IMR-90 (cell line): ENCODE data around the gene KATNB1. TPM values are rescaled to one million over a fixed set of nuclear protein-coding genes. Genes with fewer than 3 reads are reported as not detected.

ENCODE experiments used
- ATAC-seq: fragments of 200-7000 bp; cut with Tn5 transposase; 2 replicates; pipeline ENCODE4 v1.9.1; 2020; ENCODE audit warnings: low read depth, mild to moderate bottlenecking, moderate library complexity
- BruUV-seq: library from RNA; stranded (reverse); fragments of 400-500 nt; replicated peaks from 2 replicates; lab custom pipeline; 2021; lab: Mats Ljungman, UMichigan
- CTCF ChIA-PET: fragments of 300-600 bp; formaldehyde crosslinking; extraction: SDS; loops from one replicate; lab custom pipeline; 2021; ENCODE audit warnings: antibody characterized with exemption; lab: Yijun Ruan, JAX
- POLR2A ChIA-PET: fragments of 300-600 bp; sonication (Branson Sonifier 250); formaldehyde crosslinking; loops from one replicate; lab custom pipeline; 2022; ENCODE audit warnings: antibody characterized with exemption; ENCODE audit not compliant: unreplicated experiment; lab: Charles Lee
- DNase-seq: peaks from one replicate; pipeline ENCODE4 v3.0.0; 2013
- H2AFZ ChIP-seq: replicated peaks from 2 replicates; pipeline ENCODE3; 2013; ENCODE audit warnings: low read length, mild to moderate bottlenecking; ENCODE audit not compliant: poor library complexity
- H2AK5ac ChIP-seq: 2 replicates; pipeline ENCODE4 v1.6.1; 2013; ENCODE audit warnings: low read depth, low read length, inconsistent platforms
- H2AK9ac ChIP-seq: replicated peaks from 2 replicates; pipeline ENCODE3; 2013; ENCODE audit warnings: mild to moderate bottlenecking, low read depth, low read length, moderate library complexity; ENCODE audit not compliant: poor library complexity
- H2BK120ac ChIP-seq: 2 replicates; pipeline ENCODE4 v1.6.1; 2013; ENCODE audit warnings: low read depth, low read length, inconsistent platforms
- H2BK15ac ChIP-seq: 3 replicates; pipeline ENCODE4 v1.6.1; 2013; ENCODE audit warnings: low read depth, low read length, inconsistent platforms
- H2BK20ac ChIP-seq: 2 replicates; pipeline ENCODE4 v1.6.1; 2013; ENCODE audit warnings: low read depth, mild to moderate bottlenecking, inconsistent platforms, low read length, moderate library complexity
- H2BK5ac ChIP-seq: 2 replicates; pipeline ENCODE4 v1.6.1; 2013; ENCODE audit warnings: mild to moderate bottlenecking, low read depth, low read length, inconsistent platforms; ENCODE audit not compliant: poor library complexity, severe bottlenecking
- H3K14ac ChIP-seq: replicated peaks from 2 replicates; pipeline ENCODE4 v1.6.1; 2013; ENCODE audit warnings: low read depth, low read length, inconsistent platforms
- H3K18ac ChIP-seq: 2 replicates; pipeline ENCODE4 v1.6.1; 2013; ENCODE audit warnings: low read depth, low read length, control low read depth
- H3K23ac ChIP-seq: 2 replicates; pipeline ENCODE4 v1.6.1; 2013; ENCODE audit warnings: low read depth, low read length, inconsistent platforms
- H3K27ac ChIP-seq: 2 replicates; pipeline ENCODE4 v1.5.1; 2013; ENCODE audit warnings: mild to moderate bottlenecking, control low read depth, low read length; ENCODE audit not compliant: insufficient read depth
- H3K27me3 ChIP-seq: 2 replicates; pipeline ENCODE4 v1.6.1; 2013; ENCODE audit warnings: low read length; ENCODE audit not compliant: control insufficient read depth, insufficient read depth
- H3K36me3 ChIP-seq: 2 replicates; pipeline ENCODE4 v1.6.1; 2013; ENCODE audit warnings: low read length, mixed read lengths; ENCODE audit not compliant: control insufficient read depth, insufficient read depth
- H3K4ac ChIP-seq: 2 replicates; pipeline ENCODE4 v1.6.1; 2013; ENCODE audit warnings: low read depth, low read length, inconsistent platforms
- H3K4me1 ChIP-seq: 2 replicates; pipeline ENCODE4 v1.6.1; 2013; ENCODE audit warnings: low read length, mixed read lengths; ENCODE audit not compliant: control insufficient read depth, insufficient read depth
- H3K4me2 ChIP-seq: 2 replicates; pipeline ENCODE4 v1.6.1; 2013; ENCODE audit warnings: low read depth, mild to moderate bottlenecking, control low read depth, low read length, moderate library complexity
- H3K4me3 ChIP-seq: 2 replicates; pipeline ENCODE4 v1.5.1; 2013; ENCODE audit warnings: low read depth, mild to moderate bottlenecking, control low read depth, low read length, moderate library complexity; ENCODE audit not compliant: insufficient read depth
- H3K56ac ChIP-seq: 2 replicates; pipeline ENCODE4 v1.6.1; 2013; ENCODE audit warnings: low read length, inconsistent platforms; ENCODE audit not compliant: insufficient read depth; ENCODE audit errors: extremely low read depth
- H3K79me1 ChIP-seq, 2 experiments: 2 replicates each; pipeline ENCODE4 v1.6.1; 2013; ENCODE audit warnings: low read length in 2 of 2, inconsistent platforms in 1 of 2, low read depth in 1 of 2
- H3K9ac ChIP-seq: 2 replicates; pipeline ENCODE4 v1.6.1; 2013; ENCODE audit warnings: low read depth, low read length, control low read depth
- H3K9me1 ChIP-seq: 2 replicates; pipeline ENCODE4 v1.6.1; 2013; ENCODE audit warnings: low read length, inconsistent platforms; ENCODE audit not compliant: insufficient read depth
- H3K9me3 ChIP-seq: 2 replicates; pipeline ENCODE4 v1.6.1; 2013; ENCODE audit warnings: low read length; ENCODE audit not compliant: control insufficient read depth, insufficient read depth
- H4K20me1 ChIP-seq: 2 replicates; pipeline ENCODE4 v1.6.1; 2013; ENCODE audit warnings: low read length, inconsistent platforms; ENCODE audit not compliant: insufficient read depth
- H4K5ac ChIP-seq: 2 replicates; pipeline ENCODE4 v1.6.1; 2013; ENCODE audit warnings: mild to moderate bottlenecking, low read depth, low read length, control low read depth
- H4K8ac ChIP-seq, 2 experiments: 2 replicates each; pipeline ENCODE4 v1.6.1; 2013; ENCODE audit warnings: low read depth in 2 of 2, low read length in 2 of 2, control low read depth in 1 of 2, inconsistent platforms in 1 of 2
- H4K91ac ChIP-seq: 2 replicates; pipeline ENCODE4 v1.6.1; 2013; ENCODE audit warnings: low read depth, low read length, inconsistent platforms; ENCODE audit not compliant: insufficient read depth
- USF2 ChIP-seq: fragments of 150-350 bp; IDR thresholded peaks from 2 replicates; pipeline ENCODE4 v1.6.1; 2017; ENCODE audit warnings: mild to moderate bottlenecking, antibody characterized with exemption, low read length, low read depth
- WGBS, 2 experiments: methylation state at CpG; one replicate each; pipeline versions ENCODE4 v1.1.5 to v1.1.7; 2013; ENCODE audit warnings: missing lambda C conversion rate in 2 of 2; ENCODE audit not compliant: insufficient read length in 1 of 2; ENCODE audit errors: extremely low coverage in 2 of 2; 5-methylcytosine and 5-hydroxymethylcytosine counted together
- dilution Hi-C: fragments of 300-500 bp; cut with HindIII; formaldehyde crosslinking; loops from one replicate; pipeline ENCODE4 v1.14.3; 2018; ENCODE audit warnings: low sequenced_read_pairs; ENCODE audit not compliant: unreplicated experiment
- in situ Hi-C: fragments of 300-500 bp; cut with MboI; formaldehyde crosslinking; loops from 3 replicates; pipeline ENCODE4 v1.14.3; 2019; ENCODE audit warnings: low sequenced_read_pairs, inconsistent platforms, mixed read lengths
- intact Hi-C: fragments of 100-400 bp; cut with micrococcal nuclease; formaldehyde crosslinking; loops from 2 replicates; pipeline ENCODE4 v1.10.0; 2022
- polyA plus RNA-seq, 3 experiments: library from polyadenylated mRNA; depleted of rRNA; stranded (reverse); fragments of >200 nt; gene quantifications; 2 replicates each; pipeline ENCODE4 v1.2.3, GENCODE V29; 2012; ENCODE audit warnings: low replicate concordance in 1 of 3
- total RNA-seq: library from RNA; depleted of rRNA; stranded (reverse); fragments of >200 nt; gene quantifications from 2 replicates; pipeline ENCODE4 v1.2.3, GENCODE V29; 2012

The KATNB1 gene
- total and polyA plus RNA-seq, 2 of the 4 experiments (the other 2 are of a cell fraction) = 10.9 to 23.5 TPM

DNA sequence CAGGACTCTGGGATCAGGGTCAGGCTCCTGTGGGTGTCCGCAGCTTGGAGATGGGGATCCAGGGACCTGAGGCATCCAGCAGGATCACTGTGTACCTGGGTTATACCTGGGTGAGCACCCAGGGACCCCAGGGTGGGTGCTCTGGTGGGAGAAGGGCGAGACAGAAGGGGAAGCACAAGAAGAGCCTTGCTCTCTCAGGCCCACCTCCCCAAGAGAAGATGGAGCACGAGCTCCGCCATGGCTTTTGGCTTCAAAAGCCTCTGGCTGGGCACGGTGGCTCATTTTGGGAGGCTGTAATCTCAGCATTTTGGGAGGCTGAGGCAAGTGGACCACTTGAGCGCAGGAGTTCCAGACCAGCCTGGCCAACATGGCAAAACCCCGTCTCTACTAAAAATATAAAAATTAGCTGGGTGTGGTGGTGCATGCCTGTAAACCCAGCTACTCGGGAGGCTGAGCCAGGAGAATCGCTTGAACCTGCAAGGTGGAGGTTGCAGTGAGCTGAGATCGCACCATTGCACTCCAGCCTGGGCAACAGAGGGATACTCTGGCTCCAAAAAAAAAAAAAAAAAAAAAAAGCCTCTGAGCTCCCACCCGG is 32.1 kb upstream of the KATNB1 start:
- Histone ChIP-seq H3K4ac (no peak overlapping the region), H3K4me1 (no peaks in the 10 kb centered on the region), H2AK9ac (no peak overlapping the region), H3K14ac (no peak overlapping the region), H3K56ac (no peak overlapping the region), H3K79me1 (no peaks in the 10 kb centered on the region), H4K20me1 (no peaks in the 10 kb centered on the region), H3K4me2 (no peak overlapping the region), H3K9me1 (no peaks in the 10 kb centered on the region), H3K9me3 (no peaks in the 10 kb centered on the region), H3K36me3 (no peaks in the 10 kb centered on the region), H2AK5ac (no peak overlapping the region), H3K9ac (no peak overlapping the region), H3K18ac (no peak overlapping the region), H3K27ac (no peak overlapping the region), H4K5ac (no peak overlapping the region), H2BK120ac (no peak overlapping the region), H4K8ac (no peak overlapping the region), H2BK15ac (no peak overlapping the region), H3K27me3 (peaks cover 47% of the 10 kb centered on the region), H4K91ac (no peak overlapping the region), H2BK5ac (no peak overlapping the region), H3K4me3 (no peak overlapping the region), H3K23ac (no peak overlapping the region), H2BK20ac (no peak overlapping the region), H2AFZ (no peak overlapping the region)
- in situ Hi-C loops = no loop called here
- ChIA-PET POLR2A (no interaction called here), CTCF (no interaction called here)
- no peak for TF ChIP-seq USF2
- no CpG with 5 or more reads among the region's 11 CpGs for WGBS, 2 experiments
- dilution Hi-C loops = no loop called here
- BruUV-seq = no TSS peak
- ATAC-seq (no peak), DNase-seq (no peak)
- intact Hi-C loops = no loop called here
